Measurements from ENCODE around the gene MYL7. TPM values are rescaled to one million over a fixed set of nuclear protein-coding genes. Genes with fewer than 3 reads are reported as not detected.
A peak's percentile ranks its signal among the peaks of the same experiment; 100 is the strongest.
"Not testable (repeated sequence)": the region's sequence is repeated elsewhere in the genome, so short reads cannot be mapped to it uniquely, and the experiment has no call there.

The MYL7 gene
- total RNA-seq, 4 donors from 2014 or later: not detected

DNA sequence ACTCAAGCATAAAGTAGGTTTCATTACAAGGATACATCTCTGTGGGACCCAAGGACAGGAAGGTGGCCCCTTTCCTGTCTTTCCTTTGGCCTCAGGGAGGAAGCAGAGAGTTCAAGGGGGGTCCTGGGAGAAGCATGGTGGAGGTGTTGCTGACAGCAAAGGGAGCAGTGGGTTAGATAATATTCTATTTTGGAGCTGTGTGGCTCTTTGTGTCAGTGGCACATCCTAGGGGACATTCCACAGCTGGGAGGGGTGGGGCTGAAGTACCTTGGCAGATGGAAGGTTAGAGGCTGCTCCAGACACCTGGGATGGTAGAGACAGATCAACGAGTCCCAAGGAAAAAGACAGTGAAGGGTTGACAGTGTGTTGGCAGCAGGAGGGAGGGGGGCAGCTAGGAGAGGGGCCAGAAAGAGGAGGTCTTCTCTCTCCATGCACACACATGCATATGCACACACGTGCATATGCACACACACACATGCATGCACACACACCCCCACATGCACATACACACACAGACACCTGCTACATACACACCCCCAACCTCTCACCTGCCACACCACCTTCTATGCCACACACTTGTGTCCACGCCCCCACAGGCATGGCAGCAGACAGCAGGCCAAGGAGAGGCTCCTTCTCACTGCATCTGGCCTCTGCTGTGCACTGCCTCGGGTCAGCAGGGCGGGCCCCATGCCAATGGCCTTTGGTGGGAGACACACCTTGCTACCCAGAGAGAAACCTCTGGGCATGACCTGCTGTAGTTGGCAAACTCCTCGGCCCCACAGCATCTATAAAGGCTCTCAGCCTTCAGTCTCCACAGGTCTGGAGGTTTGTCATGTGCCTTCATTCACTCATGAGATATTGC is 12.2 kb downstream of the MYL7 start:
- WGBS, 2 donors: 69 to 84% methylated on average over 6 of the region's 6 CpGs
- Histone ChIP-seq H3K36me3 (no peaks in the 10 kb centered on the region), H3K4me1 (no peaks in the 10 kb centered on the region), H3K9me3 (no peaks in the 10 kb centered on the region), H3K27me3 (no peaks in the 10 kb centered on the region), H3K27ac (no peak overlapping the region), H3K4me3 (replicated peaks in 1 of 3) (no peak overlapping the region)
- no peak for TF ChIP-seq POLR2A (IDR thresholded peaks at IDR 0.05)
- TF ChIP-seq, protein P1, sequence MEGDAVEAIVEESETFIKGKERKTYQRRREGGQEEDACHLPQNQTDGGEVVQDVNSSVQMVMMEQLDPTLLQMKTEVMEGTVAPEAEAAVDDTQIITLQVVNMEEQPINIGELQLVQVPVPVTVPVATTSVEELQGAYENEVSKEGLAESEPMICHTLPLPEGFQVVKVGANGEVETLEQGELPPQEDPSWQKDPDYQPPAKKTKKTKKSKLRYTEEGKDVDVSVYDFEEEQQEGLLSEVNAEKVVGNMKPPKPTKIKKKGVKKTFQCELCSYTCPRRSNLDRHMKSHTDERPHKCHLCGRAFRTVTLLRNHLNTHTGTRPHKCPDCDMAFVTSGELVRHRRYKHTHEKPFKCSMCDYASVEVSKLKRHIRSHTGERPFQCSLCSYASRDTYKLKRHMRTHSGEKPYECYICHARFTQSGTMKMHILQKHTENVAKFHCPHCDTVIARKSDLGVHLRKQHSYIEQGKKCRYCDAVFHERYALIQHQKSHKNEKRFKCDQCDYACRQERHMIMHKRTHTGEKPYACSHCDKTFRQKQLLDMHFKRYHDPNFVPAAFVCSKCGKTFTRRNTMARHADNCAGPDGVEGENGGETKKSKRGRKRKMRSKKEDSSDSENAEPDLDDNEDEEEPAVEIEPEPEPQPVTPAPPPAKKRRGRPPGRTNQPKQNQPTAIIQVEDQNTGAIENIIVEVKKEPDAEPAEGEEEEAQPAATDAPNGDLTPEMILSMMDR (IDR thresholded peaks at IDR 0.05): no peak
- DNase-seq: no peak
- intact Hi-C loops (cut with DNase I): loop anchor here (10.0 kb wide), 1 partner anchor 76 kb away; the partner anchor contains the start of gene YKT6

DNA sequence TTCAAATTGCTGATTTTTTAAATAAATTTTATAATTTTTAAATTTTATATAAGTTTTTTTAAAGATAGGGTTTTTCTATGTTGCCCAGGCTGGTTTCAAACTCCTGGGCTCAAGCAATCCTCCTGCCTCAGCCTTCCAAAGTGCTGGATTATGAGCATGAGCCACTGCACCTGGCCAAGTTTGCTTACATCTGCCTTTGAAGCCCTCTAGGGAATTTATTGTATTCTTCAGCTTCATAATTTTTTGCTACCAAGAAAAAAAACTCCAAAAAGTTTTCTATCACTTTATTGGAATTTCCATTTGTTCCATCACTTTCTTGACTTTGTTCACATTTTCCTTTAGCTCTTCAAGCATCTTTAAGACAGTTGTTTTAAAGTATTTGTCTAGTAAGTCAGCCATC is 14.0 kb downstream of the MYL7 start:
- TF ChIP-seq POLR2A (IDR thresholded peaks at IDR 0.05): no peak
- TF ChIP-seq, protein P1 (IDR thresholded peaks at IDR 0.05): no peak
- intact Hi-C loops (cut with DNase I): loop anchor here (10.0 kb wide), 1 partner anchor 78 kb away; the partner anchor contains the start of gene YKT6
- no peaks in the 10 kb centered on the region for H3K36me3 ChIP-seq
- H3K4me3 ChIP-seq (replicated peaks in 1 of 3): no peak overlapping the region
- H3K4me1 ChIP-seq: peaks cover 6 to 7% of the 10 kb centered on the region in 2 donors
- H3K9me3 ChIP-seq: no peaks in the 10 kb centered on the region
- no peaks in the 10 kb centered on the region for H3K27me3 ChIP-seq
- H3K27ac ChIP-seq: no peak overlapping the region
- DNase-seq: no peak

DNA sequence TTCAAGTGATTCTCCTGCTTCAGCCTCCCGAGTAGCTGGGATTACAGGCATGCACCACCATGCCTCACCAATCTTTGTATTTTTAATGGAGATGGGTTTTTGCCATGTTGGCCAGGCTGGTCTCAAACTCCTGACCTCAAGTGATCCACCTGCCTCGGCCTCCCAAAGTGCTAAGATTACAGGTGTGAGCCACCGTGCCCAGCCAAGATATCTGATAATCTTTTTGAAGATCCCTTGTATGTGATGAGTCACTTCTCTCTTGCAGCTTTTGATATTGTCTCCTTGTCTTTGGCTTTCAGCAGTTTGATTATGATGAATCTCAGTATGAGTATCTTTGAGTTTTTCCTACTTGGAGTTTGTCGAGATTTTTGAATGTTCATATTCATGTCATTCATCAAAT is 14.6 kb downstream of the MYL7 start:
- not testable (repeated sequence) for H3K27ac ChIP-seq; H3K4me3 ChIP-seq (replicated peaks in 1 of 3); H3K9me3 ChIP-seq; DNase-seq; H3K4me1 ChIP-seq; H3K27me3 ChIP-seq; H3K36me3 ChIP-seq
- 94 to 97% methylated on average over 4 of the region's 4 CpGs for WGBS, 2 donors
- intact Hi-C loops (cut with DNase I): loop anchor here (10.0 kb wide), 1 partner anchor 78 kb away; the partner anchor contains the start of gene YKT6

DNA sequence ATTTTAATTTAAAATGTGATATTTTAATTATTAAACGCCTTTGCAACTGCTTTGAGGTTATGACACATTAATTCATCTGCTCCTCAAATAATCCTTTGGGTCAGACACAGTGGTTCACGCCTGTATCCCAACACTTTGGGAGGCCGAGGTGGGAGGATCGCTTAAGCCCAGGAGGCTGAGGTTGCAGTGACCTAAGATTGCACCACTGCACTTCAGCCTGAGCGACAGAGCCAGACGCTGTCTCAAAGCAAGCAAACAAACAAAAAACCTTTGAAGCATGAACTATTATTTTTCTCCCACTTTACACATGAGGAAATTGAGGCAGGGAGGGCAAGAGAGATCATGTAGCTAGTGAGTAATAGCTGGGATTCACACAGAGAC is 16.3 kb downstream of the MYL7 start:
- DNase-seq: no peak
- Histone ChIP-seq H3K4me1 (peaks cover 6 to 9% of the 10 kb centered on the region in 2 donors), H3K36me3 (peaks cover 7 to 9% of the 10 kb centered on the region in 2 donors), H3K27me3 (no peaks in the 10 kb centered on the region), H3K27ac (no peak overlapping the region), H3K4me3 (replicated peaks in 1 of 3) (no peak overlapping the region), H3K9me3 (no peaks in the 10 kb centered on the region)
- intact Hi-C loops (cut with DNase I): loop anchor here (10.0 kb wide), 1 partner anchor 80 kb away; the partner anchor contains the start of gene YKT6
- no peak for TF ChIP-seq POLR2A (IDR thresholded peaks at IDR 0.05)
- TF ChIP-seq, protein P1 (IDR thresholded peaks at IDR 0.05): no peak
- WGBS, 2 donors: 95% methylated on average over 6 of the region's 6 CpGs

DNA sequence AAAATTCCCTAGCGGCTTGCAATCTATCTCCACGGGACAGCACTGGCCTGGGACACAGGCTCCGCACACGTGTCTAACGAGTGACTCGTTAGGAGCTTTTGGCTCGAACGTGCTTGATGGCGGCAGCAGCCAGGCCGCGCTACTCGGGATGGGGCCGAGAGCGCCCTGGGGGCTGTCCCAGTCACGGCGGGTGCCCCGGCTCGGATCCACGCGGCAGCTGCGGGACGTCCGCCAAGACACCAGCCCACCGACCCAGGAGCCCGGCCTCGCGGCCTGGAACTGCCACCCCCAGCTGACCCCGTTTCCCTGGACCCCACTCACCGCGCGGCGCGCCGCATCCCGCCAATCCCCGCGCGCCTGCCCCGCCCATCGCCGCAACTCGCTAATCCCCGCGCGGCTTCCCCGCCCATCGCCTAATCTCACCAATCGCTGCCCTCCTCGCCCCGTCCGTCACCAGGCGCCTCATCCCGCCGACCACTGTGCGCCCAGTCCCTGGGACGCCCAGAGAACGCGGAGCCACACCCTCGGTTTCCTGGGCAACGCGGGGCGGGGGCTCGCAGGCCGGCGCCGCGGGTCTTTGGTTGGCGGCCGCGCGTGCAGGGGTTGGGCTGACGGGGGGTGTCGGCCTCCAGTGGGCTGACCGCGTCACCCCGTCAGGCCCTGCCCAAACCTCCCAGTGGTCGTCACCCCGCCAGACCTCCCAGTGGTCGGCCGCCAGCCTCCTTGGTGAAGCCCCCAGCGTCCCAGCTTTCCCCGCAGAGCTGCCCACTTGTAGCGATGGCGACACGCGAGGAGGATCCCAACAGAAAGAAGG is 17.7 kb downstream of the MYL7 start, which contains the start of gene POLD2:
POLD2 (minus strand) TSS at position 359 of the 814 bp plus-strand sequence. CDS start 1,495 bp downstream, outside the sequence.
- TF ChIP-seq POLR2A (IDR thresholded peaks at IDR 0.05): peak in 1 of 2 donors; percentile 69
- TF ChIP-seq, protein P1 (IDR thresholded peaks at IDR 0.05): peak in 1 of 6 experiments; percentile 17
- Histone ChIP-seq H3K4me3 (replicated peaks in 1 of 3) (peak within 1 kb of the TSS; percentile 41 to 81 (median 69)), H3K9me3 (no peaks in the 10 kb centered on the region), H3K36me3 (peaks cover 9% of the 10 kb centered on the region in 2 donors), H3K27me3 (no peaks in the 10 kb centered on the region), H3K27ac (peak within 1 kb of the TSS; percentile 13 to 65 (median 41)), H3K4me1 (peaks cover 6 to 9% of the 10 kb centered on the region in 2 donors)
- WGBS, 2 donors: 1% methylated on average over 28 to 37 of the region's 86 CpGs
- intact Hi-C loops (cut with DNase I): loop anchor here (10.0 kb wide), 1 partner anchor 81 kb away; the partner anchor contains the start of gene YKT6
- DNase-seq: peak; percentile 98 to 99

Measured in thyroid gland (tissue), 4 donors.